Prostate gland (tissue), 2 donors: Measurements from ENCODE around the gene SEC11A.

ENCODE experiments used
- CTCF ChIP-seq, 4 experiments: fragments of 200-600 bp in 2 of 4; fragments of 450-650 bp in 2 of 4; sonication (generic) in 2 of 4; IDR thresholded peaks; 1 replicate in 3 of 4; 2 replicates in 1 of 4; pipeline ENCODE4 v1.5.1; 2016 to 2019; ENCODE audit warnings: antibody characterized with exemption in 4 of 4, mild to moderate bottlenecking in 2 of 4, moderate library complexity in 2 of 4
- POLR2A ChIP-seq: fragments of 450-650 bp; IDR thresholded peaks from one replicate; pipeline ENCODE4 v1.6.1; 2016; ENCODE audit warnings: antibody characterized with exemption, mild to moderate bottlenecking
- POLR2AphosphoS5 ChIP-seq: sonication (generic); formaldehyde crosslinking; IDR thresholded peaks from one replicate; pipeline ENCODE4 v1.6.1; 2017; ENCODE audit warnings: antibody characterized with exemption

- TF ChIP-seq CTCF (IDR thresholded peaks at IDR 0.05) (no peak), POLR2A (no peak), POLR2AphosphoS5 (no peak)
Measured at GRCh38 chr15:84653584-84653909, 62.4 kb downstream of the SEC11A start.
